Measurements from ENCODE around the gene CIC.

GRCh38 chr19:42249769-42250168 lies 19.3 kb upstream of the CIC start:
- TF ChIP-seq POLR2AphosphoS5 (IDR thresholded peaks at IDR 0.05; ENCODE audit: low read depth, low read length), result no peak
- TF ChIP-seq TAF1 (IDR thresholded peaks at IDR 0.05; ENCODE audit: borderline replicate concordance, insufficient read depth, low read length), result no peak
- TF ChIP-seq REST (IDR thresholded peaks at IDR 0.05; ENCODE audit: insufficient read depth in 1 of 2, low read depth in 2 of 2, low read length in 2 of 2), result no peak
- TF ChIP-seq SIN3A (IDR thresholded peaks at IDR 0.05; ENCODE audit: borderline replicate concordance, insufficient read depth, low read length), result no peak
